T-helper 1 cell treated with Interleukin-12 subunit alpha and Interleukin-12 subunit beta and Interleukin-4 antibody, amounts not matched to agents 30 ng/mL and 1 ng/mL, for 36 hours (primary cell): Measurements from ENCODE around the gene SH3BP2. TPM values are rescaled to one million over a fixed set of nuclear protein-coding genes. Genes with fewer than 3 reads are reported as not detected.

Source experiments
- intact Hi-C: fragments of 100-400 bp; cut with micrococcal nuclease; formaldehyde crosslinking; loops from one replicate; pipeline ENCODE4 v1.15.1; 2024
- total RNA-seq: library from RNA; stranded (reverse); gene quantifications from 2 replicates; pipeline ENCODE4 v1.2.3, GENCODE V29; 2022

The SH3BP2 gene
- total RNA-seq, 1 donor from 2014 or later, result 114 TPM

- intact Hi-C loops, result no loop called here
Observed at GRCh38 chr4:2790583-2791517, 2.0 kb upstream of the SH3BP2 start.

- intact Hi-C loops, result no loop called here
Observed at GRCh38 chr4:2791518-2792395, 1.1 kb upstream of the SH3BP2 start.

- intact Hi-C loops, result no loop called here
Observed at GRCh38 chr4:2792396-2792710, 532 bp upstream of the SH3BP2 start.

- intact Hi-C loops, result loop anchor here (1.0 kb wide), 1 partner anchor 18 kb away; no protein-coding TSS in a partner anchor
Observed at GRCh38 chr4:2793586-2794485, 951 bp downstream of the SH3BP2 start.

- intact Hi-C loops, result loop anchor here (5.0 kb wide), 1 partner anchor 43 kb away; no protein-coding TSS in a partner anchor
Observed at GRCh38 chr4:2794486-2795299, 1.8 kb downstream of the SH3BP2 start.

- intact Hi-C loops, result loop anchor here (5.0 kb wide), 1 partner anchor 42 kb away; no protein-coding TSS in a partner anchor
Observed at GRCh38 chr4:2795300-2795892, 2.5 kb downstream of the SH3BP2 start.

GRCh38 chr4:2795893-2796848 lies 3.3 kb downstream of the SH3BP2 start:
- intact Hi-C loops, result loop anchor here (5.0 kb wide), 1 partner anchor 41 kb away; no protein-coding TSS in a partner anchor

- intact Hi-C loops, result loop anchor here (5.0 kb wide), 1 partner anchor 40 kb away; no protein-coding TSS in a partner anchor
Observed at GRCh38 chr4:2796849-2797544, 4.1 kb downstream of the SH3BP2 start.

GRCh38 chr4:2797545-2798305 lies 4.8 kb downstream of the SH3BP2 start:
- intact Hi-C loops, result loop anchor here (1.0 to 5.0 kb wide), 5 partner anchors 12 to 51 kb away; partner anchors contain the start of gene TNIP2

GRCh38 chr4:2798399-2799223 lies 5.7 kb downstream of the SH3BP2 start:
- intact Hi-C loops, result loop anchor here (1.0 to 5.0 kb wide), 5 partner anchors 13 to 52 kb away; partner anchors contain the start of gene TNIP2

- intact Hi-C loops, result loop anchor here (2.0 to 5.0 kb wide), 2 partner anchors 38 to 43 kb away; partner anchors contain the start of gene TNIP2
Observed at GRCh38 chr4:2799224-2799911, 6.5 kb downstream of the SH3BP2 start.

GRCh38 chr4:2799971-2800690 lies 7.2 kb downstream of the SH3BP2 start:
- intact Hi-C loops, result loop anchor here (2.0 to 5.0 kb wide), 2 partner anchors 37 to 43 kb away; partner anchors contain the start of gene TNIP2

- intact Hi-C loops, result no loop called here
Observed at GRCh38 chr4:2800691-2801596, 8.1 kb downstream of the SH3BP2 start.
